GM12864 (cell line): ENCODE results near the gene SLC20A1.
A peak's percentile ranks its signal among the peaks of the same experiment; 100 is the strongest.

ENCODE experiments used
- DNase-seq: peaks from one replicate; pipeline ENCODE4 v3.0.0-alpha.2; 2011; ENCODE audit warnings: low read depth
- H3K4me3 ChIP-seq: 2 replicates; pipeline ENCODE4 v1.5.1; 2011; ENCODE audit warnings: mild to moderate bottlenecking, low read depth, low read length, control low read depth
- CTCF ChIP-seq: IDR thresholded peaks from 2 replicates; pipeline ENCODE4 v1.5.1; 2011; ENCODE audit warnings: low read depth, mild to moderate bottlenecking, moderate library complexity, low read length, control low read depth, inconsistent platforms; ENCODE audit errors: missing control alignments

Gene SLC20A1

GRCh38 chr2:112618383-112618782 lies 27.4 kb upstream of the SLC20A1 start:
- no peak for TF ChIP-seq CTCF
- DNase-seq, result no peak
- no peak overlapping the region for H3K4me3 ChIP-seq

- H3K4me3 ChIP-seq, result no peak overlapping the region
- TF ChIP-seq CTCF, result no peak
- DNase-seq, result no peak
Observed at GRCh38 chr2:112621790-112622527, 23.8 kb upstream of the SLC20A1 start.

GRCh38 chr2:112622528-112622849 lies 23.2 kb upstream of the SLC20A1 start:
- no peak for DNase-seq
- TF ChIP-seq CTCF, result no peak
- H3K4me3 ChIP-seq, result no peak overlapping the region

GRCh38 chr2:112623913-112624777 lies 21.6 kb upstream of the SLC20A1 start:
- DNase-seq, result peak; percentile 49
- TF ChIP-seq CTCF, result no peak
- H3K4me3 ChIP-seq, result no peak overlapping the region

- no peak overlapping the region for H3K4me3 ChIP-seq
- no peak for TF ChIP-seq CTCF
- no peak for DNase-seq
Observed at GRCh38 chr2:112625474-112626114, 20.1 kb upstream of the SLC20A1 start.

- peak; percentile 95 for TF ChIP-seq CTCF
- no peak for DNase-seq
- H3K4me3 ChIP-seq, result no peak overlapping the region
Observed at GRCh38 chr2:112626604-112627059, 19.1 kb upstream of the SLC20A1 start.
